ENCODE results near the gene TMEM107.

GRCh38 chr17:8133941-8134340, 42.2 kb downstream of the TMEM107 start:
- TF ChIP-seq CTCF (IDR thresholded peaks at IDR 0.05) = no peak
- TF ChIP-seq POLR2A (IDR thresholded peaks at IDR 0.05) = no peak
